ENCODE measurements around the gene TNNI2. TPM values are rescaled to one million over a fixed set of nuclear protein-coding genes. Genes with fewer than 3 reads are reported as not detected.

The TNNI2 gene
- total RNA-seq, 2 experiments from 2014 or later, result 0.50 TPM; not detected in 1

DNA sequence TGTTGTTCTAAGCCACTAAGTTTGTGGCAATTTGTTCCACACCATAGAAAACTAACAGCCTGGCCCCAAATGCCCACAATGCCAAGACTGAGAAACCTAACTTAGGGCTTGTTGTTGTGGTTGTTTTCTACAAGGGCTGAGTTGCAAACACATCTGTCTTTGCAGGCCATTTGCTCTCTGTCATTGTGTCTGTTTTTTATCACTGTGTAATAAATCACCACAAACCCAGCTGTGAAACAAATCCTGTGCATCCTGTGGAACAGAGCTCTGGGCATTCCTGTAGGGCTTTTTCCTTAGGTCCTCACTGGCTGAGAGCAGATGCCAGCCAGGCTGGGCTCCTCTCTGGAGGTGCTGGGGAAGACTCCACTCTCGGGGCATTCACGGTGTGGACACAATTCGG lies 19.7 kb upstream of the TNNI2 start:
- POLR2A ChIA-PET, result no interaction called here
- ATAC-seq (ENCODE audit: poor library complexity) (no peak), DNase-seq (no peak)
- Histone ChIP-seq H3K36me3 (ENCODE audit: insufficient read depth, low read length) (no peaks in the 10 kb centered on the region), H3K4me1 (ENCODE audit: insufficient read depth, low read length) (no peaks in the 10 kb centered on the region), H3K9me3 (ENCODE audit: control insufficient read depth in 1 of 2, insufficient read depth in 1 of 2, low read length in 2 of 2) (peaks cover 0 to 4% of the 10 kb centered on the region in 2 experiments), H3K27me3 (ENCODE audit: control insufficient read depth in 1 of 2, insufficient read depth in 2 of 2, low read length in 2 of 2) (no peaks in the 10 kb centered on the region), H3K27ac (ENCODE audit: low read depth in 1 of 2, low read length in 2 of 2) (no peak overlapping the region), H3K4me3 (ENCODE audit: low read length) (no peak overlapping the region)
- TF ChIP-seq, protein P1, sequence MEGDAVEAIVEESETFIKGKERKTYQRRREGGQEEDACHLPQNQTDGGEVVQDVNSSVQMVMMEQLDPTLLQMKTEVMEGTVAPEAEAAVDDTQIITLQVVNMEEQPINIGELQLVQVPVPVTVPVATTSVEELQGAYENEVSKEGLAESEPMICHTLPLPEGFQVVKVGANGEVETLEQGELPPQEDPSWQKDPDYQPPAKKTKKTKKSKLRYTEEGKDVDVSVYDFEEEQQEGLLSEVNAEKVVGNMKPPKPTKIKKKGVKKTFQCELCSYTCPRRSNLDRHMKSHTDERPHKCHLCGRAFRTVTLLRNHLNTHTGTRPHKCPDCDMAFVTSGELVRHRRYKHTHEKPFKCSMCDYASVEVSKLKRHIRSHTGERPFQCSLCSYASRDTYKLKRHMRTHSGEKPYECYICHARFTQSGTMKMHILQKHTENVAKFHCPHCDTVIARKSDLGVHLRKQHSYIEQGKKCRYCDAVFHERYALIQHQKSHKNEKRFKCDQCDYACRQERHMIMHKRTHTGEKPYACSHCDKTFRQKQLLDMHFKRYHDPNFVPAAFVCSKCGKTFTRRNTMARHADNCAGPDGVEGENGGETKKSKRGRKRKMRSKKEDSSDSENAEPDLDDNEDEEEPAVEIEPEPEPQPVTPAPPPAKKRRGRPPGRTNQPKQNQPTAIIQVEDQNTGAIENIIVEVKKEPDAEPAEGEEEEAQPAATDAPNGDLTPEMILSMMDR (IDR thresholded peaks at IDR 0.05), result no peak
- H3K4me1 Mint-ChIP-seq (ENCODE audit: low read depth), result no peaks in the 10 kb centered on the region
- H3K36me3 Mint-ChIP-seq (ENCODE audit: low read depth), result no peaks in the 10 kb centered on the region
- H3K4me3 Mint-ChIP-seq, result no peak overlapping the region
- H3K27ac Mint-ChIP-seq, result no peak overlapping the region
- CTCF ChIA-PET, result no interaction called here
- intact Hi-C loops (cut with DNase I, micrococcal nuclease), result no loop called here
- no peaks in the 10 kb centered on the region for H3K9me3 Mint-ChIP-seq
- H3K27me3 Mint-ChIP-seq, result no peaks in the 10 kb centered on the region

DNA sequence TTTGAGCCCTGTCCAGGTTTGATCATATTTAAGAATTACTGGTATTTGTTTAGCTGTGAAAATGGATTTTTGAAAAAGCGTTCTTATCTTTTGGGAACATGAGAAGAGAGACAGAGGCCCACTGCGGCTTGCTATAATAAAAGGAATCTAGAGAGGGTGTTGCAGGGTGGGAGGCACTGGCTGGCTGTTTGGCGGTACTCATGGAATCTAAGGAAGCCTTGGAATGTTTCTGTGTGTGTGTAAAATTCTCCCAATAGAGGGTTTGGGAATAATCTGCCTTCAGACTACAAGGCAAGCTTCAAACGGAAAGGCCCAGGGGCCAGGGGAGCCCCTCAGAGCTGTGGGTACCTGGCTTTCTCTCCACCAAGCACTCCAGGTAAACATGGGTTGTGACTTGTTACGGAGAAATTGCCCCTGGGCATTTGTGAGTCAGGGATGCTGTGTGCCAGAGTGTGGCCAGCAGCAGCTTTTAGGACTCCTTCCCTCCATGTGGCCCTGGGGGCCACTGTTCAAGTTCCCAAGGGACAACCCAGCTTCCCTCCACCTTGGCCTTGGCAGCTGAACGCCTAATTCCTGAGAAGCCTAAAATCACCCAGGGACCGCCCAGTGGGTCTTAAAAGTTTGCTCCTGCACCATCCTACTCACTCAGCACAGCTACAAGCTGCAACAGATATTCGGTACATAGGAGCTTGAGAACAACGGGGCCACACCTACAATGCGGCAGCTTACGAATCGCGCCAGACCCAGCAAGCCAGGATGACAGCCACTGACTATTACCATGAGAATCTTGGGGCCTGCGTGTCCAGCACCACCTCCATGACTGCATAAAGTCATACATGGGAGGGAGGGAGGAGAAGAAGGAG lies 18.1 kb upstream of the TNNI2 start:
- no peaks in the 10 kb centered on the region for H3K27me3 Mint-ChIP-seq
- POLR2A ChIA-PET, result interaction anchor here (0.6 kb wide), 1 partner anchor 256 kb away, joined by 3 read pairs; no protein-coding TSS in a partner anchor
- H3K4me1 Mint-ChIP-seq (ENCODE audit: low read depth), result no peaks in the 10 kb centered on the region
- TF ChIP-seq, protein P1 (IDR thresholded peaks at IDR 0.05), result no peak
- H3K36me3 ChIP-seq (ENCODE audit: insufficient read depth, low read length), result no peaks in the 10 kb centered on the region
- no peak overlapping the region for H3K4me3 ChIP-seq (ENCODE audit: low read length)
- ATAC-seq (ENCODE audit: poor library complexity) (no peak), DNase-seq (no peak)
- H3K4me3 Mint-ChIP-seq, result no peak overlapping the region
- no peaks in the 10 kb centered on the region for H3K9me3 Mint-ChIP-seq
- CTCF ChIA-PET, result no interaction called here
- no peaks in the 10 kb centered on the region for H3K4me1 ChIP-seq (ENCODE audit: insufficient read depth, low read length)
- no peak overlapping the region for H3K27ac Mint-ChIP-seq
- no peaks in the 10 kb centered on the region for H3K27me3 ChIP-seq (ENCODE audit: control insufficient read depth in 1 of 2, insufficient read depth in 2 of 2, low read length in 2 of 2)
- H3K9me3 ChIP-seq (ENCODE audit: control insufficient read depth in 1 of 2, insufficient read depth in 1 of 2, low read length in 2 of 2), result peaks cover 2 to 4% of the 10 kb centered on the region in 2 experiments
- no peak overlapping the region for H3K27ac ChIP-seq (ENCODE audit: low read depth in 1 of 2, low read length in 2 of 2)
- intact Hi-C loops (cut with DNase I, micrococcal nuclease), result no loop called here
- no peaks in the 10 kb centered on the region for H3K36me3 Mint-ChIP-seq (ENCODE audit: low read depth)

DNA sequence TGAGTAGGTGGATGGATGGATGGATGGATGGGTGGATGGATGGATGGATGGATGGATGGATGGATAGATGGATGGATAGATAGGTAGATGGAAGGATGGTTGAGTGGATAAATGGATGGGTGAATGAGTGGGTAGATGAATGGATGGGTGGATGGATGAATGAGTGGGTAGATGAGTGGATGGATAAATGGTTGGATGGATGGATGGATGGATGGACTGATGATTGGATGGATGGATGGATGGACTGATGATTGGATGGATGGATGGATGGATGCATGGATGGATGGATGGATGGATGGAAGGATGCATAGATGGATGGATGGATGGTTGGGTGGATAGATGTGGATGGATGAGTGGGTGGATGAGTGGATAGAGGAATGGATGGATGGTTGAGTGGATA lies 17.2 kb upstream of the TNNI2 start:
- Mint-ChIP-seq H3K9me3 (no peaks in the 10 kb centered on the region), H3K27ac (no peak overlapping the region), H3K27me3 (no peaks in the 10 kb centered on the region), H3K36me3 (ENCODE audit: low read depth) (no peaks in the 10 kb centered on the region), H3K4me1 (ENCODE audit: low read depth) (no peaks in the 10 kb centered on the region), H3K4me3 (no peak overlapping the region)
- TF ChIP-seq, protein P1 (IDR thresholded peaks at IDR 0.05), result no peak
- CTCF ChIA-PET, result no interaction called here
- Histone ChIP-seq H3K27ac (ENCODE audit: low read depth in 1 of 2, low read length in 2 of 2) (no peak overlapping the region), H3K36me3 (ENCODE audit: insufficient read depth, low read length) (no peaks in the 10 kb centered on the region), H3K27me3 (ENCODE audit: control insufficient read depth in 1 of 2, insufficient read depth in 2 of 2, low read length in 2 of 2) (no peaks in the 10 kb centered on the region), H3K9me3 (ENCODE audit: control insufficient read depth in 1 of 2, insufficient read depth in 1 of 2, low read length in 2 of 2) (peaks cover 4 to 5% of the 10 kb centered on the region in 2 experiments), H3K4me3 (ENCODE audit: low read length) (no peak overlapping the region), H3K4me1 (ENCODE audit: insufficient read depth, low read length) (no peaks in the 10 kb centered on the region)
- ATAC-seq (ENCODE audit: poor library complexity) (no peak), DNase-seq (no peak)
- intact Hi-C loops (cut with DNase I, micrococcal nuclease), result no loop called here
- POLR2A ChIA-PET, result no interaction called here
